Activated CD4-positive, alpha-beta memory T cell treated with anti-CD3 and anti-CD28 coated beads for 36 hours (primary cell): ENCODE results near the gene CDHR5. TPM values are rescaled to one million over a fixed set of nuclear protein-coding genes. Genes with fewer than 3 reads are reported as not detected.

Experiments used
- CTCF ChIA-PET: fragments of 350-600 bp; sonication (Branson Sonifier 250); formaldehyde crosslinking; loops from one replicate; lab custom pipeline; 2021; ENCODE audit warnings: antibody characterized with exemption, inconsistent platforms; lab: Charles Lee
- POLR2A ChIA-PET: fragments of 350-600 bp; sonication (Branson Sonifier 250); formaldehyde crosslinking; loops from one replicate; lab custom pipeline; 2021; ENCODE audit warnings: antibody characterized with exemption; lab: Charles Lee
- DNase-seq: peaks from one replicate; pipeline ENCODE4 v3.0.0-alpha.2; 2020
- H3K27ac Mint-ChIP-seq: one replicate; pipeline ENCODE4 v1.8.0; 2021; ENCODE audit warnings: mixed read lengths
- H3K27me3 Mint-ChIP-seq: one replicate; pipeline ENCODE4 v1.8.0; 2021; ENCODE audit warnings: mixed read lengths
- H3K36me3 Mint-ChIP-seq: one replicate; pipeline ENCODE4 v1.8.0; 2021; ENCODE audit warnings: mixed read lengths
- H3K4me1 Mint-ChIP-seq: one replicate; pipeline ENCODE4 v1.8.0; 2021; ENCODE audit warnings: low read depth, mixed read lengths
- H3K4me3 Mint-ChIP-seq: one replicate; pipeline ENCODE4 v1.8.0; 2021; ENCODE audit warnings: mild to moderate bottlenecking, mixed read lengths
- H3K9me3 Mint-ChIP-seq: one replicate; pipeline ENCODE4 v1.8.0; 2021; ENCODE audit warnings: mixed read lengths
- intact Hi-C: fragments of 100-400 bp; cut with micrococcal nuclease; formaldehyde crosslinking; loops from one replicate; pipeline ENCODE4 v1.15.1; 2023
- total RNA-seq, 2 experiments: library from RNA; stranded (reverse); gene quantifications; one replicate each; pipeline ENCODE4 v1.2.3, GENCODE V29; 2021

CDHR5 gene
- total RNA-seq, 2 experiments from 2014 or later = not detected

GRCh38 chr11:612201-612960 is 12.4 kb downstream of the CDHR5 start:
- Mint-ChIP-seq H3K27ac (peak overlapping the region; percentile 68), H3K9me3 (no peaks in the 10 kb centered on the region), H3K4me1 (peaks cover 17% of the 10 kb centered on the region), H3K4me3 (no peak overlapping the region), H3K27me3 (no peaks in the 10 kb centered on the region), H3K36me3 (peaks cover 32% of the 10 kb centered on the region)
- peak; percentile 40 for DNase-seq
- intact Hi-C loops = no loop called here
- ChIA-PET POLR2A (no interaction called here), CTCF (interaction anchor here (1.2 to 2.4 kb wide), 2 partner anchors 58 to 93 kb away, joined by 4 to 9 read pairs; no protein-coding TSS in a partner anchor)

GRCh38 chr11:611001-611996 is 13.5 kb downstream of the CDHR5 start:
- CTCF ChIA-PET = interaction anchor here (1.2 to 2.4 kb wide), 2 partner anchors 57 to 115 kb away, joined by 3 to 9 read pairs; no protein-coding TSS in a partner anchor

GRCh38 chr11:610146-610801 is 14.5 kb downstream of the CDHR5 start:
- no peaks in the 10 kb centered on the region for H3K27me3 Mint-ChIP-seq
- no peak for DNase-seq
- peaks cover 37% of the 10 kb centered on the region for H3K36me3 Mint-ChIP-seq
- ChIA-PET POLR2A (no interaction called here), CTCF (interaction anchor here (1.2 kb wide), 1 partner anchor 116 kb away, joined by 3 read pairs; no protein-coding TSS in a partner anchor)
- no peak overlapping the region for H3K4me3 Mint-ChIP-seq
- H3K27ac Mint-ChIP-seq = no peak overlapping the region
- intact Hi-C loops = no loop called here
- peaks cover 15% of the 10 kb centered on the region for H3K4me1 Mint-ChIP-seq
- no peaks in the 10 kb centered on the region for H3K9me3 Mint-ChIP-seq

More at GRCh38 chr11:611001-611996, 13.5 kb downstream of the CDHR5 start:
- POLR2A ChIA-PET = no interaction called here
- no peak overlapping the region for H3K4me3 Mint-ChIP-seq
- peaks cover 38% of the 10 kb centered on the region for H3K36me3 Mint-ChIP-seq
- DNase-seq = no peak
- intact Hi-C loops = no loop called here
- peak overlapping the region; percentile 5 for H3K27ac Mint-ChIP-seq
- peaks cover 17% of the 10 kb centered on the region for H3K4me1 Mint-ChIP-seq
- H3K9me3 Mint-ChIP-seq = no peaks in the 10 kb centered on the region
- H3K27me3 Mint-ChIP-seq = no peaks in the 10 kb centered on the region

GRCh38 chr11:609341-609811 is 15.4 kb downstream of the CDHR5 start:
- Mint-ChIP-seq H3K27ac (no peak overlapping the region), H3K4me3 (no peak overlapping the region), H3K4me1 (peaks cover 12% of the 10 kb centered on the region), H3K27me3 (no peaks in the 10 kb centered on the region), H3K36me3 (peaks cover 35% of the 10 kb centered on the region), H3K9me3 (no peaks in the 10 kb centered on the region)
- ChIA-PET POLR2A (no interaction called here), CTCF (no interaction called here)
- DNase-seq = no peak
- intact Hi-C loops = no loop called here

GRCh38 chr11:608791-609251 is 15.9 kb downstream of the CDHR5 start:
- Mint-ChIP-seq H3K36me3 (peaks cover 31% of the 10 kb centered on the region), H3K9me3 (no peaks in the 10 kb centered on the region), H3K4me3 (no peak overlapping the region), H3K27me3 (no peaks in the 10 kb centered on the region), H3K27ac (no peak overlapping the region), H3K4me1 (peaks cover 7% of the 10 kb centered on the region)
- intact Hi-C loops = no loop called here
- no peak for DNase-seq
- ChIA-PET POLR2A (no interaction called here), CTCF (no interaction called here)

- no peak overlapping the region for H3K4me3 Mint-ChIP-seq
- H3K36me3 Mint-ChIP-seq = peaks cover 29% of the 10 kb centered on the region
- DNase-seq = no peak
- no peak overlapping the region for H3K27ac Mint-ChIP-seq
- H3K4me1 Mint-ChIP-seq = peaks cover 2% of the 10 kb centered on the region
- no peaks in the 10 kb centered on the region for H3K9me3 Mint-ChIP-seq
- H3K27me3 Mint-ChIP-seq = no peaks in the 10 kb centered on the region
- ChIA-PET POLR2A (no interaction called here), CTCF (no interaction called here)
- intact Hi-C loops = no loop called here
Measured at GRCh38 chr11:607971-608659, 16.6 kb downstream of the CDHR5 start.

GRCh38 chr11:607020-607780 is 17.6 kb downstream of the CDHR5 start:
- no peaks in the 10 kb centered on the region for H3K9me3 Mint-ChIP-seq
- no peaks in the 10 kb centered on the region for H3K27me3 Mint-ChIP-seq
- CTCF ChIA-PET = no interaction called here
- no peak overlapping the region for H3K4me3 Mint-ChIP-seq
- peaks cover 25% of the 10 kb centered on the region for H3K36me3 Mint-ChIP-seq
- intact Hi-C loops = no loop called here
- no peak overlapping the region for H3K27ac Mint-ChIP-seq
- POLR2A ChIA-PET = no interaction called here
- H3K4me1 Mint-ChIP-seq = peaks cover 2% of the 10 kb centered on the region
- no peak for DNase-seq

GRCh38 chr11:606245-606644 is 18.5 kb downstream of the CDHR5 start:
- Mint-ChIP-seq H3K27ac (no peak overlapping the region), H3K4me1 (no peaks in the 10 kb centered on the region), H3K36me3 (peaks cover 29% of the 10 kb centered on the region), H3K4me3 (no peak overlapping the region), H3K27me3 (no peaks in the 10 kb centered on the region), H3K9me3 (no peaks in the 10 kb centered on the region)
- intact Hi-C loops = no loop called here
- ChIA-PET CTCF (no interaction called here), POLR2A (no interaction called here)
- no peak for DNase-seq

- no peaks in the 10 kb centered on the region for H3K27me3 Mint-ChIP-seq
- H3K27ac Mint-ChIP-seq = no peak overlapping the region
- CTCF ChIA-PET = no interaction called here
- H3K4me3 Mint-ChIP-seq = no peak overlapping the region
- POLR2A ChIA-PET = no interaction called here
- intact Hi-C loops = no loop called here
- H3K9me3 Mint-ChIP-seq = no peaks in the 10 kb centered on the region
- DNase-seq = no peak
- peaks cover 25% of the 10 kb centered on the region for H3K36me3 Mint-ChIP-seq
- H3K4me1 Mint-ChIP-seq = no peaks in the 10 kb centered on the region
Measured at GRCh38 chr11:605286-606129, 19.2 kb downstream of the CDHR5 start.

GRCh38 chr11:603154-603553 is 21.6 kb downstream of the CDHR5 start:
- DNase-seq = no peak
- POLR2A ChIA-PET = no interaction called here
- Mint-ChIP-seq H3K27ac (no peak overlapping the region), H3K36me3 (peaks cover 31% of the 10 kb centered on the region), H3K27me3 (no peaks in the 10 kb centered on the region), H3K9me3 (no peaks in the 10 kb centered on the region), H3K4me3 (no peak overlapping the region), H3K4me1 (no peaks in the 10 kb centered on the region)
- intact Hi-C loops = no loop called here
- CTCF ChIA-PET = no interaction called here
